ENCODE data around the gene RPSA.

DNA sequence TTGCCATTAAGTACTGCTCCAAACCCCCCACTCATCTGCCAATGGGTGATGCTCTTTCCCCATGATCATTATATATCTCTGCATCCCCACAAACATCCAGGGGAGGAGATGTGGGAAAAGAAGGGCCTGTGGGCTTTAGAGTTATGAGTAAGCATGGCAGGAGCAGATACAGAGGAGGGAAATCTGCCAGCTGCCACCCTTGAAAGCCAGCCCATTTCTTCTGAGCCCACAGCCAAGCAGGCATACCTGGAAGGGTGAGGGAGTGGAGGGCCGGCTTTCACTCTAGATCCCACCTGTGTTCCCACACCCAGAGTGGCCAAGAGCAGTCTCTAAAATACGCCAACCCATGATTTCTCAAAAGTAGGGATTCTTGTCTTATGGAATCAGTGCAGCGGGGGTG lies 25.1 kb upstream of the RPSA start:
- TF ChIP-seq POLR2AphosphoS5 (IDR thresholded peaks at IDR 0.05; ENCODE audit: low read depth) (no peak), EZH2 (IDR thresholded peaks at IDR 0.05; ENCODE audit: low read depth, unreplicated experiment) (no peak), EZH2phosphoT487 (IDR thresholded peaks at IDR 0.05; ENCODE audit: unreplicated experiment) (no peak)
- TF ChIP-seq, protein P1, sequence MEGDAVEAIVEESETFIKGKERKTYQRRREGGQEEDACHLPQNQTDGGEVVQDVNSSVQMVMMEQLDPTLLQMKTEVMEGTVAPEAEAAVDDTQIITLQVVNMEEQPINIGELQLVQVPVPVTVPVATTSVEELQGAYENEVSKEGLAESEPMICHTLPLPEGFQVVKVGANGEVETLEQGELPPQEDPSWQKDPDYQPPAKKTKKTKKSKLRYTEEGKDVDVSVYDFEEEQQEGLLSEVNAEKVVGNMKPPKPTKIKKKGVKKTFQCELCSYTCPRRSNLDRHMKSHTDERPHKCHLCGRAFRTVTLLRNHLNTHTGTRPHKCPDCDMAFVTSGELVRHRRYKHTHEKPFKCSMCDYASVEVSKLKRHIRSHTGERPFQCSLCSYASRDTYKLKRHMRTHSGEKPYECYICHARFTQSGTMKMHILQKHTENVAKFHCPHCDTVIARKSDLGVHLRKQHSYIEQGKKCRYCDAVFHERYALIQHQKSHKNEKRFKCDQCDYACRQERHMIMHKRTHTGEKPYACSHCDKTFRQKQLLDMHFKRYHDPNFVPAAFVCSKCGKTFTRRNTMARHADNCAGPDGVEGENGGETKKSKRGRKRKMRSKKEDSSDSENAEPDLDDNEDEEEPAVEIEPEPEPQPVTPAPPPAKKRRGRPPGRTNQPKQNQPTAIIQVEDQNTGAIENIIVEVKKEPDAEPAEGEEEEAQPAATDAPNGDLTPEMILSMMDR (conservative IDR thresholded peaks at IDR 0.05; ENCODE audit: low read depth in 2 of 2): no peak
- TF ChIP-seq, protein P2, sequence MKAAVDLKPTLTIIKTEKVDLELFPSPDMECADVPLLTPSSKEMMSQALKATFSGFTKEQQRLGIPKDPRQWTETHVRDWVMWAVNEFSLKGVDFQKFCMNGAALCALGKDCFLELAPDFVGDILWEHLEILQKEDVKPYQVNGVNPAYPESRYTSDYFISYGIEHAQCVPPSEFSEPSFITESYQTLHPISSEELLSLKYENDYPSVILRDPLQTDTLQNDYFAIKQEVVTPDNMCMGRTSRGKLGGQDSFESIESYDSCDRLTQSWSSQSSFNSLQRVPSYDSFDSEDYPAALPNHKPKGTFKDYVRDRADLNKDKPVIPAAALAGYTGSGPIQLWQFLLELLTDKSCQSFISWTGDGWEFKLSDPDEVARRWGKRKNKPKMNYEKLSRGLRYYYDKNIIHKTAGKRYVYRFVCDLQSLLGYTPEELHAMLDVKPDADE (IDR thresholded peaks at IDR 0.05): no peak
- TF ChIP-seq, protein P3, sequence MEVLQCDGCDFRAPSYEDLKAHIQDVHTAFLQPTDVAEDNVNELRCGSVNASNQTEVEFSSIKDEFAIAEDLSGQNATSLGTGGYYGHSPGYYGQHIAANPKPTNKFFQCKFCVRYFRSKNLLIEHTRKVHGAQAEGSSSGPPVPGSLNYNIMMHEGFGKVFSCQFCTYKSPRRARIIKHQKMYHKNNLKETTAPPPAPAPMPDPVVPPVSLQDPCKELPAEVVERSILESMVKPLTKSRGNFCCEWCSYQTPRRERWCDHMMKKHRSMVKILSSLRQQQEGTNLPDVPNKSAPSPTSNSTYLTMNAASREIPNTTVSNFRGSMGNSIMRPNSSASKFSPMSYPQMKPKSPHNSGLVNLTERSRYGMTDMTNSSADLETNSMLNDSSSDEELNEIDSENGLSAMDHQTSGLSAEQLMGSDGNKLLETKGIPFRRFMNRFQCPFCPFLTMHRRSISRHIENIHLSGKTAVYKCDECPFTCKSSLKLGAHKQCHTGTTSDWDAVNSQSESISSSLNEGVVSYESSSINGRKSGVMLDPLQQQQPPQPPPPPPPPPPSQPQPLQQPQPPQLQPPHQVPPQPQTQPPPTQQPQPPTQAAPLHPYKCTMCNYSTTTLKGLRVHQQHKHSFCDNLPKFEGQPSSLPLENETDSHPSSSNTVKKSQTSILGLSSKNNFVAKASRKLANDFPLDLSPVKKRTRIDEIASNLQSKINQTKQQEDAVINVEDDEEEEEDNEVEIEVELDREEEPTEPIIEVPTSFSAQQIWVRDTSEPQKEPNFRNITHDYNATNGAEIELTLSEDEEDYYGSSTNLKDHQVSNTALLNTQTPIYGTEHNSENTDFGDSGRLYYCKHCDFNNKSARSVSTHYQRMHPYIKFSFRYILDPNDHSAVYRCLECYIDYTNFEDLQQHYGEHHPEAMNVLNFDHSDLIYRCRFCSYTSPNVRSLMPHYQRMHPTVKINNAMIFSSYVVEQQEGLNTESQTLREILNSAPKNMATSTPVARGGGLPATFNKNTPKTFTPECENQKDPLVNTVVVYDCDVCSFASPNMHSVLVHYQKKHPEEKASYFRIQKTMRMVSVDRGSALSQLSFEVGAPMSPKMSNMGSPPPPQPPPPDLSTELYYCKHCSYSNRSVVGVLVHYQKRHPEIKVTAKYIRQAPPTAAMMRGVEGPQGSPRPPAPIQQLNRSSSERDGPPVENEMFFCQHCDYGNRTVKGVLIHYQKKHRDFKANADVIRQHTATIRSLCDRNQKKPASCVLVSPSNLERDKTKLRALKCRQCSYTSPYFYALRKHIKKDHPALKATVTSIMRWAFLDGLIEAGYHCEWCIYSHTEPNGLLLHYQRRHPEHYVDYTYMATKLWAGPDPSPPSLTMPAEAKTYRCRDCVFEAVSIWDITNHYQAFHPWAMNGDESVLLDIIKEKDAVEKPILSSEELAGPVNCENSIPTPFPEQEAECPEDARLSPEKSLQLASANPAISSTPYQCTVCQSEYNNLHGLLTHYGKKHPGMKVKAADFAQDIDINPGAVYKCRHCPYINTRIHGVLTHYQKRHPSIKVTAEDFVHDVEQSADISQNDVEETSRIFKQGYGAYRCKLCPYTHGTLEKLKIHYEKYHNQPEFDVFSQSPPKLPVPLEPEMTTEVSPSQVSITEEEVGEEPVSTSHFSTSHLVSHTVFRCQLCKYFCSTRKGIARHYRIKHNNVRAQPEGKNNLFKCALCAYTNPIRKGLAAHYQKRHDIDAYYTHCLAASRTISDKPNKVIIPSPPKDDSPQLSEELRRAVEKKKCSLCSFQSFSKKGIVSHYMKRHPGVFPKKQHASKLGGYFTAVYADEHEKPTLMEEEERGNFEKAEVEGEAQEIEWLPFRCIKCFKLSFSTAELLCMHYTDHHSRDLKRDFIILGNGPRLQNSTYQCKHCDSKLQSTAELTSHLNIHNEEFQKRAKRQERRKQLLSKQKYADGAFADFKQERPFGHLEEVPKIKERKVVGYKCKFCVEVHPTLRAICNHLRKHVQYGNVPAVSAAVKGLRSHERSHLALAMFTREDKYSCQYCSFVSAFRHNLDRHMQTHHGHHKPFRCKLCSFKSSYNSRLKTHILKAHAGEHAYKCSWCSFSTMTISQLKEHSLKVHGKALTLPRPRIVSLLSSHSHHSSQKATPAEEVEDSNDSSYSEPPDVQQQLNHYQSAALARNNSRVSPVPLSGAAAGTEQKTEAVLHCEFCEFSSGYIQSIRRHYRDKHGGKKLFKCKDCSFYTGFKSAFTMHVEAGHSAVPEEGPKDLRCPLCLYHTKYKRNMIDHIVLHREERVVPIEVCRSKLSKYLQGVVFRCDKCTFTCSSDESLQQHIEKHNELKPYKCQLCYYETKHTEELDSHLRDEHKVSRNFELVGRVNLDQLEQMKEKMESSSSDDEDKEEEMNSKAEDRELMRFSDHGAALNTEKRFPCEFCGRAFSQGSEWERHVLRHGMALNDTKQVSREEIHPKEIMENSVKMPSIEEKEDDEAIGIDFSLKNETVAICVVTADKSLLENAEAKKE (CRISPR knock-in tag; IDR thresholded peaks at IDR 0.05): no peak
